AG09309 (cell line): ENCODE results near the gene GATAD2B.
"Not testable (repeated sequence)": the region's sequence is repeated elsewhere in the genome, so short reads cannot be mapped to it uniquely, and the experiment has no call there.

Source experiments
- DNase-seq: peaks from one replicate; pipeline ENCODE4 v3.0.0-alpha.2; 2010; ENCODE audit warnings: low read depth
- H3K4me3 ChIP-seq: 2 replicates; pipeline ENCODE4 v1.5.1; 2011; ENCODE audit warnings: mild to moderate bottlenecking, low read depth, low read length, moderate library complexity; ENCODE audit not compliant: control insufficient read depth
- CTCF ChIP-seq: IDR thresholded peaks from 2 replicates; pipeline ENCODE4 v1.5.1; 2011; ENCODE audit warnings: mild to moderate bottlenecking, low read depth, low read length, inconsistent platforms; ENCODE audit not compliant: insufficient read depth, control insufficient read depth; ENCODE audit errors: missing control alignments

Gene GATAD2B

DNA sequence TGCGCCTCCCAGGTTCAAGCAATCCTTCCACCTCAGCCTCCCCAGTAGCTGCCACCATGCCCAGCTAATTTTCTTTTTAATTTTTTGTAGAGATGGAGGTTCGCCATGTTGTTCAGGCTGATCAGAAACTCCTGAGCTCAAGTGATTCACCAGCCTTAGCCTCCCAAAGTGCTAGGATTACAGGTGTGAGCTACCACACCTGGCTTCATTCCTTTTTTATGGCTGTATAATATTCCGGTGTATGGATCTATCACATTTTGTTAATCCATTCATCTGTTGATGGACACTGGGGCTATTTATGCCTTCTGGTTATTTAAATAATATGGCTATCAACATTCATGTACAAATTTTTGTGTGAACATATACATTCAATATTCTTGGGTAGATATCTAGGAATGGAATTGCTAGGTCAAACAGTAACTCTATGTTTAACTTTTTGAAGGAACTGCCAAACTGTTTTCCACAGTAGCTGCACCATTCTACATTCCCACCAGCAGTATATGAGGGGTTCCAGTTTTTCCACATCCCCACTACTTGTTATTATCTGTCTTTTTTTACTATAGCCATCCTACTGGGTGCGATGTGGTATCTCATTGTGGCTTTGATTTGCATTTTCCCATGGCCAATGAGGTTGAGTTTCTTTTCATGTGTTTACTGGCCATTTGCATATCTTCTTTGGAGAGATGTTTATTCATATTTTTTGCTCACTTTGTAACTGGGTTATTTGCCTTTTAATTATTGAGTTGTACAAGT lies 136.6 kb downstream of the GATAD2B start:
- no peak for TF ChIP-seq CTCF
- no peak for DNase-seq
- H3K4me3 ChIP-seq: no peak overlapping the region

DNA sequence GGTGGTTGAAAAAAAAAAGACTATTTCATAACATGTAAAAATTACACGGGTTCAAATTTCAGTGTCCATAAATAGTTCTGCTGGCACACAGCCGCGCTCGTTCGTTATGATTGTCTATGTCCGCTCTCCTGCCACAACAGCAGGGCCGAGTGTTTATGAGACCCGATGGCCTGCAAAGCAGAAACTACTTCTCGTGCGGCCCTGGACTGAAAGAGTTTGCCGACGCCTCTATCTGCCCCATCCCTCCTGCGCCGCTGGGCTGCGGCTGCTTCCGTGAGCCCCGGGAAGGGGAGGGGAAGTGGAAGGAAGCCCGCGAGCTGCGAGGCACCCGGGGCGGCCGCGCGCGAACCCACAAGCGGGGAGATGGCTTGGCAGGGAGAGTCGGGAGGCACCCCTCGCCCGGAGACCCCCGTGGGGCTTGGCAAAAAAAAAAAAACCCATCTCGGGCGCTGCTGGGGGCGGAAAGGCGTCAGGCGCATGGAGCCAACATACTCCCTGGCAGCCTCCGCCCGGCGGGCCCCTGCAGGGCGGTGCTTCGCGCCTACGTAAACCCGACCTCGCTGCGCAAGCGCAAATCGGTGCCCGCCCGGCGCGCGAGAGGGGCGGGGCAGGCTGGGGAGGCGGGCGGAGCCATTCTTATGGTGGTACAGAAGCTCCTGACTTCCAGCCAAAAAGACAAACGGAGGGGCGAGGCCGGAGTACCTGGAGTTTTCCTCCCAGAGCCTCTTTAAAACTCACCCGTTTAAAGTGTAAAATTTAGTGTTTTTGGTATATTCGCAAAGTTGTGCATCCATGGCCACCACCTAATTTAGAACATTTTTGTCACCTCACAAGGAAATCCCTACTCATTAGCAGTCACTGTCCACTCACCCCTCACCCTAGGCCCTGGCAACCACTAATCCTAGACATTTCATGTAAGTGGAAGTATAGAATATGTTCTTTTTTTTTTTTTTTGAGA lies 139.3 kb downstream of the GATAD2B start:
- DNase-seq: peak; percentile 58
- H3K4me3 ChIP-seq: peak overlapping the region; percentile 77
- no peak for TF ChIP-seq CTCF

DNA sequence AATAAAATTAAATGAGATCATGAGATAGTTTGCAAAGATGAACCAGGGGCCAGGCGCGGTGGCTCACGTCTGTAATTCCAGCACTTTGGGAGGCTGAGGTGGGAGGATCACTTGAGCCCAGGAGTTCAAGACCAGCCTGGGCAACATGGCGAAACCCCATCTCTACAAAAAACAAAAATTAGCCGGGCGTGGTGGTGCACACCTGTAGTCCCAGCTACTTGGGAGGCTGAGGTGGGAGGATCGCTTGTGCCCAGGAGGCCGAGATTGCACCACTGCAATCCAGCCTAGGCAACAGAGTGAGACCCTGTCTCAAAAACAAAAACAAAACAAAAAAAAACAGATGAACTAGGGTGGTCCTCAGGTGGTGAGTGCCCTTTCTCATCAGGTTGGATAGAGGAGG lies 140.1 kb downstream of the GATAD2B start:
- H3K4me3 ChIP-seq: peak overlapping the region; percentile 77
- not testable (repeated sequence) for DNase-seq

DNA sequence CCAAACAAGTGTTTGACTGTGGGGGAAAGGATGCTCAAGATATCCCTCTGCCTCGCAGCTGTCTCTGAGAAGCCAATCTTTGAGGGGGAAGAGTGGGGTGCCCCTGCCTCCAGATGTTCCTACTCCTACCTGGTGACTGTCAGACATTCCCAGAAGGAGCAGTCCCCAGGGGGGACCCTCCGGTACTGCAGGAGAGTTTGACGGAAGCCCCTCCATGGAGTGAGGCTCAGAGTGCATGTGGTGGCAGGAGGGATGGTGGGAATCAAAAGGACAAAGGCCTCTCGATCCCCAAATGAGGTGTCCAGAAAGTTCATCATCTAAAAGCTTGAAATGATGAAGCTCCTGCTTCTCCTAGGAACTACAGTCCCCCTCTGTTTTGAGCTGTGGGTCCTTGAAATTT lies 142.2 kb downstream of the GATAD2B start:
- H3K4me3 ChIP-seq: no peak overlapping the region
- DNase-seq: no peak
- TF ChIP-seq CTCF: no peak

GRCh38 chr1:153779781-153780541 lies 142.8 kb downstream of the GATAD2B start:
- no peak overlapping the region for H3K4me3 ChIP-seq
- DNase-seq: no peak
- no peak for TF ChIP-seq CTCF

- no peak for DNase-seq
- no peak for TF ChIP-seq CTCF
- H3K4me3 ChIP-seq: no peak overlapping the region
These were observed 143.8 kb downstream of the GATAD2B start for GRCh38 chr1:153778824-153779519.
